ENCODE data around the gene FGGY.

DNA sequence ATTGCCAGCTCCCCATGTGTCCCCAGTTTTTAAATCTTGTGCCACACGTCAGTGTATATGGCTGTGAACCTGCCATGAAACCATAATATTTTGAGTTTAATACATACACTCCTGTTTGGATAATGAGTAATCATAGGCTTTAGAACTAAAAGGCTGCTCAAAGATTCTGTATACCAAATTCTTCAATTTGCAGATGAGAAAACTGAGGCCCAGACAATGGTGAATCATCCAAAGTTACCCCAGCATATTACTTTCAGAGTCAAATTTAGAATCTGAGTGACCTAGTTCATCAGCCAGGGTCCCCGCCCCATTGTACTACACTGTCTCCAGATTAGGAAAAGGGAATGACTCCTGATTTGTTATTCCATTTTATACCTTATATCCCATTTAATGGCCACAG lies 224.6 kb downstream of the FGGY start:
- TF ChIP-seq POLR2A (IDR thresholded peaks at IDR 0.05; ENCODE audit: low read length) (no peak), GATA1 (IDR thresholded peaks at IDR 0.05; ENCODE audit: low read depth, low read length) (no peak)
